Spinal cord (tissue), 10 donors: ENCODE data around the gene ATP2B2. TPM values are rescaled to one million over a fixed set of nuclear protein-coding genes. Genes with fewer than 3 reads are reported as not detected.

Source experiments
- DNase-seq, 6 donors: peaks; one replicate each; pipeline versions ENCODE4 v3.0.0 to v3.0.0-alpha.2; 2013 to 2015; ENCODE audit warnings: low spot score in 6 of 6, low read depth in 4 of 6
- H3K27ac ChIP-seq: one replicate; pipeline ENCODE4 v1.5.1; 2013; ENCODE audit warnings: low read depth, low read length, control low read depth
- H3K27me3 ChIP-seq: one replicate; pipeline ENCODE4 v1.6.1; 2013; ENCODE audit warnings: low read length; ENCODE audit not compliant: control insufficient read depth, insufficient read depth
- H3K36me3 ChIP-seq: one replicate; pipeline ENCODE4 v1.6.1; 2013; ENCODE audit warnings: low read length; ENCODE audit not compliant: control insufficient read depth, insufficient read depth
- H3K4me1 ChIP-seq: one replicate; pipeline ENCODE4 v1.6.1; 2013; ENCODE audit warnings: low read length; ENCODE audit not compliant: control insufficient read depth, insufficient read depth
- H3K4me3 ChIP-seq: one replicate; pipeline ENCODE4 v1.5.1; 2013; ENCODE audit warnings: low read depth, low read length, control low read depth
- H3K9me3 ChIP-seq: one replicate; pipeline ENCODE4 v1.6.1; 2013; ENCODE audit warnings: low read length; ENCODE audit not compliant: control insufficient read depth, insufficient read depth
- WGBS: methylation state at CpG from one replicate; pipeline ENCODE4 v1.1.5; 2013; ENCODE audit warnings: missing lambda C conversion rate; ENCODE audit not compliant: insufficient coverage; 5-methylcytosine and 5-hydroxymethylcytosine counted together
- polyA plus RNA-seq, 2 donors: library from polyadenylated mRNA; unstranded; fragments of 120-200 nt; gene quantifications; one replicate each; pipeline ENCODE4 v1.2.1, GENCODE V29; 2013; ENCODE audit not compliant: insufficient read length in 2 of 2
- total RNA-seq, 2 donors: library from RNA; depleted of rRNA in 1 of 2; stranded (reverse); fragments of 120-200 nt in 1 of 2; fragments of >200 nt in 1 of 2; gene quantifications; one replicate each; pipeline versions ENCODE4 v1.2.3 to v1.2.4, GENCODE V29; 2013 to 2014
- donor health status: healthy.

The ATP2B2 gene
- total and polyA plus RNA-seq, 4 donors, result 25.2 to 94.5 (median 80.4) TPM

DNA sequence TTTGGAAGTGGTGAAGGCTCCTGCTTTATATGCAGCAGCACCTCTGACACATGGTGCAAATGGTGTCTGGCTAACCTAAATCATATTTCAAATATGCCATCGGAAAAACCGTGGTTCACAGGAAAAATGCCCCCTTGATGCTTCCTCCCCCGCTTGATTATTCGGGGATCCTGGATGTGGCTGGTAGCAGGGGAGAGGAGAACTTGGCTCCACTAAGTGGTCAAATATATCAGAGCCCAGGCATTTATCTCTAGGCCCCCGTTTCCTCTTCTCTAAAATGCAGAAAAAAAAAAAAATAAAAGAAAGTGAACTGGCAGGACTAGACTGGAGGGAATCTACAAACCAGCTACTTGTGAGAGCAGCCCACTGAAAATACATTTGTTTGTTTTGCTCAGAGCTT is 18.2 kb upstream of the ATP2B2 start:
- Histone ChIP-seq H3K4me3 (no peak overlapping the region), H3K36me3 (no peaks in the 10 kb centered on the region), H3K9me3 (no peaks in the 10 kb centered on the region), H3K27ac (no peak overlapping the region), H3K27me3 (no peaks in the 10 kb centered on the region), H3K4me1 (no peaks in the 10 kb centered on the region)
- DNase-seq, result no peak
- WGBS, result no CpG with 5 or more reads among the region's 5 CpGs

DNA sequence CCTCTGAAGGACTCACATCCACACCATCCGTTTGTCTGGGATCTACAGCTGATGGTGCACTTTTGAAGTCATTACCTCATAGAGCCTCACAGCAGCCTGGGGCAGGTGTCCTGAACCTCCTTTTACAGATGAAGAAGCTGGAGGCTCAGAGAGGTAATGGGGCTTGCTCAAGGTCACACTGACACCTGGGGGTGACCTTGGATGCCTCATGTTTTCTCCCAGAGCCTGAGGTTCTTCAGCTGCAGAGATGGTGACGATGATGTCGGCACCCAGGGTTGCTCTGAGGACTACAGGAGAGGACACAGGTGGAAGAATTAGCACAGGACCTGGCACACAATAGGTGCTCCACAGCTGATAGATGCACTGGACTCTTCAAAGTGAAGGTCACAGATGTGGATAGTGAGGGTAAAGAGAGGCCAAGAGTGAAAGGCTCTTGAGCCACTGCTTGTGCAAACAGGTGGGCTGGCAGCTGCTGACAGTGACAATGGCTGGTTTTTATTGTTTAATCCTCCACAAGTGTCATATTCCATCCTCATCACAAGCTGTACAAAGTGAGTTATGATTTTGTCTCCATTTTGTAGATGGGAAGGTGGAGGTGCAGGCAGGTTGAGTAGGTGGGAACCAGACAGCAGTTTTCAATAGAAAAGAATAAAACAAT is 17.4 kb upstream of the ATP2B2 start:
- Histone ChIP-seq H3K4me3 (no peak overlapping the region), H3K9me3 (no peaks in the 10 kb centered on the region), H3K4me1 (no peaks in the 10 kb centered on the region), H3K36me3 (no peaks in the 10 kb centered on the region), H3K27me3 (no peaks in the 10 kb centered on the region), H3K27ac (no peak overlapping the region)
- DNase-seq, result no peak
- WGBS, result 88% methylated on average over 3 of the region's 3 CpGs

DNA sequence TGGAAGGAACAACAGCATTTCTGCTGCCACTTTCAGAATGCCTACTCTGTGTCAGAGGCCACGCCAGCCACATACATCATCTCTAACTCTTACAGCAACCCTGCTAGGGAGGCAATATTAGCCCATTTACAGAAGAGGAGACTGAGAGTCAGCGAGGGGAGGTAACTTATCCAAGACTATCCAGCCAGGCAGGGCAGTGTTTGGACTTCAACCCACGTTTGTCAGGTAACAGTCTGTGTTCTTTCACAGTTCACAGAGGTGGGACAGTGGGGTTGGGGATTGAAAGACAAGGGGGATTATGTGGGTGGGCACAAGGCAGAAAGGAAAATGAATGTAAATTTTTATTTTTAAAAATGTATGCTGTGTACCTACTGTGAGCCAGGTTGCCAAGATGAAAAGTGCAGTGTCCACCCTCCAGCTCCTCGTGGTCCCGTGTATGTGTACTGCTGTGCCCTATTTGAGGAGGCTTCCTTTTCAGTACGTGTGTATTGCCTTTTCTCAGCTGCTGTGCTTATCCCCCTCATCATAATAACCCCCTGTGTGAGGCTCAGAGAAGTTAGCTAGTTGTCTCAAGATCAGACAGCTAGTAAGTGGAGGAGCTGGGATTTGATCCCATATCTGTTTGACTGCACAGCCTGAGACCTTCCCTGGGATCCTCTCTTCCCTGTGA is 16.5 kb upstream of the ATP2B2 start:
- no peaks in the 10 kb centered on the region for H3K36me3 ChIP-seq
- H3K4me3 ChIP-seq, result no peak overlapping the region
- WGBS, result 81% methylated on average over 3 of the region's 6 CpGs
- H3K4me1 ChIP-seq, result peaks cover 3% of the 10 kb centered on the region
- H3K9me3 ChIP-seq, result no peaks in the 10 kb centered on the region
- no peaks in the 10 kb centered on the region for H3K27me3 ChIP-seq
- no peak for DNase-seq
- H3K27ac ChIP-seq, result no peak overlapping the region

DNA sequence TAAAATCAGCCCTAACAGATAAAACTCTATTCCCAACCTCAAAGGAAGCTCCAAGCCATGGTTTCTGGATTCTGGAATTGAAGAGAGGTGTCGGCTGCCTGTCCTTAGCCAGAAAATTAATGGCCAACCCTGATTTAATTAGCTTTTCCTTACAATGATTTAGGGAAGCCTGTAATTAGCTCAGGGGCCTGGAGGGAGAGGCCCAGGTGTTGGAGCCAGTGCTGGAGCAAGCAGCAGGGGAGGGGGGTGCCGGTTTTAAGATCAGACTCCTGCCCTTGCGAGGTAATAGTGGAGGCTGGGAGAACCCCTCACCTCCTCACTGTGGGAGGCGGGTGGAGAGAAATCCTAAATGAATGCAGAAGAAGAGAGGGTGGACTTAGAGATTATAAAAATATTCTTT is 14.7 kb upstream of the ATP2B2 start:
- H3K36me3 ChIP-seq, result no peaks in the 10 kb centered on the region
- H3K4me1 ChIP-seq, result peaks cover 3% of the 10 kb centered on the region
- H3K9me3 ChIP-seq, result no peaks in the 10 kb centered on the region
- H3K27ac ChIP-seq, result no peak overlapping the region
- H3K27me3 ChIP-seq, result no peaks in the 10 kb centered on the region
- H3K4me3 ChIP-seq, result no peak overlapping the region
- no CpG with 5 or more reads among the region's 4 CpGs for WGBS
- DNase-seq, result peak in 1 of 6 donors; percentile 21

DNA sequence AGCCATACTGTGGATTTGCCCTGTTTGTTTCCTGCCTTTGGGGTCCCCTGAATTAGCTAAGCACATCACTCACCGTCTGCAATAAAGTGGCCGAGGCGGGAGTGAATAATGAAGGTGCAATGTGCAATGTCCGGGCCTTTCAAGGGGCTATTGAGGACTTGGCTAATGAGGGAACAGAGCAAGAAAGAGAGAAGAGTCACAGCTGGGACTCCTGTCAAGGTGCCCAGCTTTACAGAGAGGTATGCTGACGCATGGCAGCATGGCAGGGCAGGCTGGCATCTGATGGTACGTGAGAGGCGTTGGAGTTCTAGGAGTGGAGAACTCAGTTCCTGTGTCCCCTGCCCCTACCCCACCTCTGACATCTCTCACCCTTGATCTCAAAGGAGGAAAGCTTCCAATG is 13.8 kb upstream of the ATP2B2 start:
- peak in 2 of 6 donors; percentile 49 to 54 for DNase-seq
- H3K4me3 ChIP-seq, result no peak overlapping the region
- 45% methylated on average over 4 of the region's 7 CpGs for WGBS
- no peaks in the 10 kb centered on the region for H3K27me3 ChIP-seq
- H3K27ac ChIP-seq, result no peak overlapping the region
- H3K36me3 ChIP-seq, result no peaks in the 10 kb centered on the region
- H3K9me3 ChIP-seq, result no peaks in the 10 kb centered on the region
- peaks cover 3% of the 10 kb centered on the region for H3K4me1 ChIP-seq

DNA sequence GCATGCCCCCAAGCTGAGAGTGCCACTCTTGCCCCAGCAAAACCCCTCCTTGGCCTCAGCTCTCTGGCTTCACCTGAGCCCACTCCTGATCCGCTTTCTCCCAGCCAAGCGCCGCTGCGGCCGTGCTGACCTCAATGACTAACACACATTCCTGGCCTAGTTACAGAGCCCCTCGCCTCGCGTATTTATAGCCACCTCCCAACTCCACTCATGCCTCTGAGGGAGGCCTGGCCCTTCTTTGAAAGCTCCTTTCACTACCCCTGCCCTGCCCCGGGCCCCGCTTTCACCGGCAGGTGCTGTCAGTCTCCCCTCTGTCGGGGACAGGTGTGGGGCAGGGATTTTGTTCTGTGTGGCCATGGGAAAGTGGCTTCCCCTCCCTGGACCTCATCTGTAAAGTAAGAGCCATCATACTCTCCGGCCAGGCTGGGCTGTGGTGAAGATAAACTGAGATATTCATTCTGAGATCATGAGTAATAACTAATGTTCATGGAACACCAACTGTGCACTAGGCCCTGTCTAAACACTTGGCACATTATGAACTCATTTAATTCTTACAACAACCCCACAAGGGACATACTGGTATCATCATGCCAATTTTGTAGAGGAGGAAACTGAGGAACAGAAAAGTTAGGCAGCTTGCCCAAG is 13.2 kb upstream of the ATP2B2 start:
- Histone ChIP-seq H3K9me3 (no peaks in the 10 kb centered on the region), H3K4me1 (peaks cover 3% of the 10 kb centered on the region), H3K27ac (no peak overlapping the region), H3K4me3 (no peak overlapping the region), H3K27me3 (no peaks in the 10 kb centered on the region), H3K36me3 (no peaks in the 10 kb centered on the region)
- 66% methylated on average over 8 of the region's 13 CpGs for WGBS
- DNase-seq, result no peak

DNA sequence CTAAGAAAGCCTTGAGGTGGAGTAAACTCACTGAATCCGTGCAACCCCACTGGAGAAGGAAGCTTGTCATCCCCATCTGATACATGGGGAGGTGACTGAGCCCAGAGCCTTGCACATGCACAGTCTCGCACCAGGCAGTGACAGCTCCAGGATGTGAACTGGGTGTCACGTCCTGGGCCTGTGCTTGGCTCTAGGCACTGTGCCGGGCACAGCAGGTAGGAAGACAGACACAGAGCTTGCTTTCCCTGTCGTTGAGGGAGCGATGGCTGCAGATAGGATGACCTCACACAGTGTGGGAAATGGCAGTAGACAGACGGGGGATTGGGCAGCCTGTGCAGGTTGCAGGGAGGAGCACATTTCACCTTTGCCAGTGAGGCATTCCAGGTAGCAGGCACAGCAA is 12.2 kb upstream of the ATP2B2 start:
- H3K36me3 ChIP-seq, result no peaks in the 10 kb centered on the region
- H3K4me3 ChIP-seq, result no peak overlapping the region
- peaks cover 3% of the 10 kb centered on the region for H3K4me1 ChIP-seq
- DNase-seq, result no peak
- 78% methylated on average over 7 of the region's 7 CpGs for WGBS
- no peaks in the 10 kb centered on the region for H3K9me3 ChIP-seq
- H3K27me3 ChIP-seq, result no peaks in the 10 kb centered on the region
- H3K27ac ChIP-seq, result no peak overlapping the region

DNA sequence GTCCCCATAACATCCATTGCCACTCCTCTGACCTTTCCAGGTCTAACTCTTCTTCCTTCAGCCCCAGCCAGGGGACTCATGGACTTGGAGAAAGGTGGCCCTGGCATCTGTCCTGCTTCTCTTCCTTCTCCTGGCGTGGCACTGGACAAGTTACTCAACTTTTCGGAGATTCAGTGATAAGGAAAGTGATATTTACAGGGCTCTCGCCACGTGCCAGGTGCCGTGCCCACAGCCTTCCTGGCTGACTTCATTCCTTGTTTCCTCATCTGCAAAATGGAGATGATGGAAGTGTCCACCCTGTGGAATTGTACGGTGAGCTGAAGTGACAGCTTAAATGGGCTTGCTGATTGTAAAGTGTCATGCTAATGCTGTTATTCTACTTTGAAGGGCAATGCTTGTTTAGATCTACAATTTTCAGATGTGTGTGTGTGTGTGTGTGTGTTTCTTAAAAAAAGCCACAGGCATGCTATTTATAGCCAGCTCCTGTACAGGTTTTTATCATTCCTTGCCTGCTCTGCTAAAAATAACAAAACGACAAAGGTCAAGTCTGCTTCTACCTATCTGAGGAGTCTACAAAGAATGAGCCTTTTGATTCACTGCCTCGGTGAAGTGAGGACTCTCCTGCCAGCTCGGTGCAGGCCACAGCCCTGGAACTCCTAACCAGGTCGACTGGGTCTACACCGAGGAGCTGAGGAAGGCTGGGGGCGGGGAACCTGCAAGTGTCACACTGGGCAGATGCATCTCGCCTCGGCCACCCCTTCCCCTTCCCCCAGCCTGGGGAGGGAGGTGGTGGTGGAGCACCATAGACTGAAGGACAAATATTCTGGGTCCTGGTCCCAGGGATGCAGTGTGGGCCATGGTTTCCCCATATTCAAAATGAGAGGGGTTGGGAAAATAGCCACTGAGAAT is 11.4 kb upstream of the ATP2B2 start:
- no peak overlapping the region for H3K27ac ChIP-seq
- no peaks in the 10 kb centered on the region for H3K27me3 ChIP-seq
- DNase-seq, result no peak
- no peaks in the 10 kb centered on the region for H3K36me3 ChIP-seq
- no peaks in the 10 kb centered on the region for H3K9me3 ChIP-seq
- peaks cover 3% of the 10 kb centered on the region for H3K4me1 ChIP-seq
- 70% methylated on average over 9 of the region's 14 CpGs for WGBS
- no peak overlapping the region for H3K4me3 ChIP-seq

DNA sequence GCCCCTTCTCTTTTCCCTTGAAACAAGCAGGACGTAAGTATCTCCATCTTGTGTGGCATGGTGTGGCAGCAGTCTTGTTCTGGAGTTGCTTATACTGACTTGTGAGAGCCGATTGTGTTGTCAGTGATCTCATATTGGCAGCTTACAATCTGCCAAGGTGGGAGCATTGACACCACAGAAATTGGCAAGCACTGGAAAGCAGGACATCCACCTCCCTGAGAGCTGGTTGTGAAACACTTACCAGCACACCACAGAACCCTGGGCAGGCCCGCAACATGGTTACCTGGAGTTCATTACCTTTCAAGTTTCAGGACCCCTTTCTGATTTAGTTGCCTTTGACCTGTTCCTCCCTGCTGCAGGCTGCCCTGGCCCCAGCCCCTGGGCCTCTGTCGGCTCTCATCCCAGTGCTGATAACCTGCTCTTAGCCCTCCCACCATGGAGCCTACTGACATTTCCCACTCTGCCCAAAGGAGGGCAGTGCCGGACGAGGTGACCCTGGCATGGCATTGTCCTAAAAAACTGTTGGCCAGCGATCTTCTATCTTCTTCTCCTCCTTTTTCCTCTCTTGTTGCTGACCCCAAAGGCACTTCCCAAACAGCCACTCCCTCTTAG is 10.6 kb upstream of the ATP2B2 start:
- WGBS, result 72% methylated on average over 7 of the region's 7 CpGs
- DNase-seq, result no peak
- Histone ChIP-seq H3K27me3 (no peaks in the 10 kb centered on the region), H3K9me3 (no peaks in the 10 kb centered on the region), H3K4me1 (peaks cover 3% of the 10 kb centered on the region), H3K27ac (no peak overlapping the region), H3K4me3 (no peak overlapping the region), H3K36me3 (no peaks in the 10 kb centered on the region)
